Measurements from ENCODE around the gene MEGF6. TPM values are rescaled to one million over a fixed set of nuclear protein-coding genes. Genes with fewer than 3 reads are reported as not detected.

Gene MEGF6
- total RNA-seq, 2 donors from 2014 or later: 67.3 to 82.5 TPM

- intact Hi-C loops (cut with DNase I): no loop called here
- WGBS: 90% methylated on average over 8 of the region's 8 CpGs
- TF ChIP-seq POLR2A (IDR thresholded peaks at IDR 0.05): no peak
- TF ChIP-seq, protein P1, sequence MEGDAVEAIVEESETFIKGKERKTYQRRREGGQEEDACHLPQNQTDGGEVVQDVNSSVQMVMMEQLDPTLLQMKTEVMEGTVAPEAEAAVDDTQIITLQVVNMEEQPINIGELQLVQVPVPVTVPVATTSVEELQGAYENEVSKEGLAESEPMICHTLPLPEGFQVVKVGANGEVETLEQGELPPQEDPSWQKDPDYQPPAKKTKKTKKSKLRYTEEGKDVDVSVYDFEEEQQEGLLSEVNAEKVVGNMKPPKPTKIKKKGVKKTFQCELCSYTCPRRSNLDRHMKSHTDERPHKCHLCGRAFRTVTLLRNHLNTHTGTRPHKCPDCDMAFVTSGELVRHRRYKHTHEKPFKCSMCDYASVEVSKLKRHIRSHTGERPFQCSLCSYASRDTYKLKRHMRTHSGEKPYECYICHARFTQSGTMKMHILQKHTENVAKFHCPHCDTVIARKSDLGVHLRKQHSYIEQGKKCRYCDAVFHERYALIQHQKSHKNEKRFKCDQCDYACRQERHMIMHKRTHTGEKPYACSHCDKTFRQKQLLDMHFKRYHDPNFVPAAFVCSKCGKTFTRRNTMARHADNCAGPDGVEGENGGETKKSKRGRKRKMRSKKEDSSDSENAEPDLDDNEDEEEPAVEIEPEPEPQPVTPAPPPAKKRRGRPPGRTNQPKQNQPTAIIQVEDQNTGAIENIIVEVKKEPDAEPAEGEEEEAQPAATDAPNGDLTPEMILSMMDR (IDR thresholded peaks at IDR 0.05): no peak
- TF ChIP-seq POLR2AphosphoS5 (IDR thresholded peaks at IDR 0.05): no peak
Observed at GRCh38 chr1:3569436-3569835, 41.9 kb downstream of the MEGF6 start.

GRCh38 chr1:3568815-3569435, 42.4 kb downstream of the MEGF6 start:
- Histone ChIP-seq H3K36me3 (no peaks in the 10 kb centered on the region), H3K9me3 (no peaks in the 10 kb centered on the region), H3K27me3 (replicated peaks; ENCODE audit: insufficient read depth) (no peaks in the 10 kb centered on the region), H3K4me1 (replicated peaks) (no peaks in the 10 kb centered on the region), H3K4me3 (no peak overlapping the region), H3K27ac (no peak overlapping the region)
- WGBS: 96% methylated on average over 11 of the region's 13 CpGs
- intact Hi-C loops (cut with DNase I): no loop called here
- TF ChIP-seq POLR2AphosphoS5 (IDR thresholded peaks at IDR 0.05): no peak
- DNase-seq (ENCODE audit: low spot score): no peak

More at GRCh38 chr1:3569436-3569835, 41.9 kb downstream of the MEGF6 start:
- Histone ChIP-seq H3K9me3 (no peaks in the 10 kb centered on the region), H3K27ac (no peak overlapping the region), H3K4me1 (replicated peaks) (no peaks in the 10 kb centered on the region), H3K36me3 (no peaks in the 10 kb centered on the region), H3K27me3 (replicated peaks; ENCODE audit: insufficient read depth) (no peaks in the 10 kb centered on the region), H3K4me3 (no peak overlapping the region)
- no peak for DNase-seq (ENCODE audit: low spot score)

DNA sequence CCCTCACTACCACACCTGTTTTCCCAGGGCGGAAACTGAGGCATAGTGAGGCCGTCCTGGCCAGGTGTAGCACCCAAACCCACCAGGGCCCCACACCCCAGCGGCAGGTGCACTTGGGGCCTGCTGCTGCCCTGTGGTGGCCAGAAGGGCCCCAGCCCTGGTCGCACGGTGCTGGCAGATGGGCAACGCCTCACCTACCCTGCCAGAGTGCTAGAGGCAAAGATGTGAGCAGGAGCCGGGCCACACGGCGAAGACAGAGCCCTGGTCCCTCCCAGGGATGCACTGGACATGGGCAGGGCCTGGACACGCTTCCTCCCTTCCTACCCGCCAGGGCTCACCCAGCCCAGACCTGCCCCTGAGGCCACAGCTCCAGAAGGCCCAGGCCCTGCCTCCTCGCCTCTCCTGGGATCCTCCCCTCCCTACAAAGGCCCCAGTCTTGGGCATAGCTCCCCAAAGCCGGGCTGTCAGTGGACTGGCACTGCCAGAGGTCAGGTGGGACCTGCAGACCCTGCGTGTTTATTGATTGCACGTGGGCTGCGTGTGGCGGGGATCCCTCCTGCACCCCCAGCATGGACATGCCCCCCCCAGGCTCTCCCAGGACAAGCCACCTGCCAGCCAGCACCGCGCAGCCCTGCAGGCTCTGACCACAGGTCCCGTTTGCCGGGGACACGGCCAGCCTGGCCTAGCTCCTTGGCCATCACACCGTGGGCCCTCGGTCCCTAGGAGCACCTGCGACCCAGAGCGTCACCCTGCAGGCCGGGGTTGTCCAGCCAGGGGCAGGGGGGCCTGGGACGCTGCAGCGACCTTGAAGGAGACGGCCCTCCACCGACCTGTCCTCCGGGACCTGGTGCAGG, 44.1 kb downstream of the MEGF6 start:
- Histone ChIP-seq H3K27ac (no peak overlapping the region), H3K9me3 (no peaks in the 10 kb centered on the region), H3K27me3 (replicated peaks; ENCODE audit: insufficient read depth) (no peaks in the 10 kb centered on the region), H3K36me3 (no peaks in the 10 kb centered on the region), H3K4me3 (no peak overlapping the region), H3K4me1 (replicated peaks) (no peaks in the 10 kb centered on the region)
- no peak for DNase-seq (ENCODE audit: low spot score)
- no peak for TF ChIP-seq POLR2A (IDR thresholded peaks at IDR 0.05)
- no peak for TF ChIP-seq POLR2AphosphoS5 (IDR thresholded peaks at IDR 0.05)
- TF ChIP-seq, protein P1 (IDR thresholded peaks at IDR 0.05): no peak
- 92% methylated on average over 26 of the region's 32 CpGs for WGBS
- intact Hi-C loops (cut with DNase I): no loop called here

DNA sequence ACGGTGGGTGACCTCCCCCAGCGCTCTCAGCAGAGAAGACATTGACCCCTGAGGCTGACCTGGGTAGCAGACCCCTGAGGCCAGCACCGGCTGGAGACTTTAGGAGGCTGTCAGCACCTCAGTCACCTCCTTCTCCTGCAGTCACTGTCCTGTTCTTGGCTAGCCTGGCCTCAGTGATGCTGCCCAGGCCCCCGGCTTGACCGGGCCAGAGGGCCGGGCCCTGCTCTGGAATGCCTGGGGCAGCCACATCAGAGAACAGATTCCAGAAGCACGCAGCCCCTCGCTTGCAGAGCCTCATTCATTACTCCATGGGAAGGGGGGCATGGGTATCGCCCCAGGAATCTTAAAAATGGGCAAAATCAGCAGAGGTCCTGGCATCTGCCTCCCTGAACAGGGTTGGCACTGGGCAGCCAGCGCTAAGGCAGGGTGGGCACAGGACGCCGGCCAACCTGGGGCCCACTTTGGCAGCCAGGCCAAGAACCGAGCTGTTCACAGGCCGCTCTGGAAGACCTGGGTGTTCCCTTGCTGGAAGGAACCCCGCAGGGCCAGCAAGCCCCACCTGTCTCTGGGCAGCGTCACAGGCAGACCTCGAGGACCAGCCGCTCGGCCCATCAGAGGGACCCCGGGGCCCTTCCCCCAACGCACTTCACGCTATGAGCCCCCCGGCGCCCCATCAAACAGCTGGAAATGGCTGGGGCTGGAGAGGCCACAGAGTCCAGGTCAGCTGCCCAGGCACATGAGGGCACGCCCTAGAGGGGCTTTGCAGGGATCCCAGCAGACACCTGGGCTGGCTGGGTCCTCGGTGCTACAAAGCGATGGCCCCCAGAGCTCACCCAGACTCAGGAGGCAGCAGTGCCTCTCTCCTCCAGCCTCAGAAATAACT, 45.1 kb downstream of the MEGF6 start:
- intact Hi-C loops (cut with DNase I): no loop called here
- Histone ChIP-seq H3K36me3 (no peaks in the 10 kb centered on the region), H3K9me3 (no peaks in the 10 kb centered on the region), H3K27ac (no peak overlapping the region), H3K4me1 (replicated peaks) (no peaks in the 10 kb centered on the region), H3K4me3 (no peak overlapping the region), H3K27me3 (replicated peaks; ENCODE audit: insufficient read depth) (no peaks in the 10 kb centered on the region)
- 90% methylated on average over 24 of the region's 27 CpGs for WGBS
- TF ChIP-seq, protein P1 (IDR thresholded peaks at IDR 0.05): no peak
- TF ChIP-seq POLR2AphosphoS5 (IDR thresholded peaks at IDR 0.05): no peak
- no peak for TF ChIP-seq POLR2A (IDR thresholded peaks at IDR 0.05)
- DNase-seq (ENCODE audit: low spot score): no peak
